GM21717 (cell line): ENCODE measurements around the gene C1orf226.
"Not testable (repeated sequence)": the region's sequence is repeated elsewhere in the genome, so short reads cannot be mapped to it uniquely, and the experiment has no call there.

Experiments
- ATAC-seq: cut with Tn5 transposase; IDR thresholded peaks from one replicate; pipeline ENCODE4 v1.9.1; 2021; ENCODE audit warnings: mild to moderate bottlenecking, moderate library complexity; ENCODE audit not compliant: unreplicated experiment

Gene C1orf226, protein sequence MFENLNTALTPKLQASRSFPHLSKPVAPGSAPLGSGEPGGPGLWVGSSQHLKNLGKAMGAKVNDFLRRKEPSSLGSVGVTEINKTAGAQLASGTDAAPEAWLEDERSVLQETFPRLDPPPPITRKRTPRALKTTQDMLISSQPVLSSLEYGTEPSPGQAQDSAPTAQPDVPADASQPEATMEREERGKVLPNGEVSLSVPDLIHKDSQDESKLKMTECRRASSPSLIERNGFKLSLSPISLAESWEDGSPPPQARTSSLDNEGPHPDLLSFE

DNA sequence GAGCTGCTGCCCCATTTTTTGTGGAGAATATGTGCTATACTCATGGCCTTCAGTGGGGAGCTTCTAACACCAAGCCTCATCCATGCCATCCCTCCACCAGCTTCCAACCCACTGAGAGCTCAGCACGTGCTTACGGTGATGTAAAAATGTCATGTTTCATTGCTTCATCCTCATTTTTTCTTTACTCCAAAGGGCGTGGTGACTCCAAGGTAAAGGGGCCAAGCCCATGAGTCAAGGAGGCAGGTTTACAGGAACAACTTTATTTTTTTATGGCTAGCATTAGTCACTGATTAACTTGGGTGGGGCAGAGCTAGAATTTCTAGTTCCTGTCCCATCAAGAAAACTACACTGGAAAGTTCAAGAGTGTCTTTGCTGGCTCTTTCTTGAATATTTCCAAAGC, at the start of gene C1orf226:
Gene C1orf226 (plus strand): TSS at position 346 of the 400 bp plus-strand sequence. CDS start 174 bp downstream, outside the sequence.
- ATAC-seq: no peak

DNA sequence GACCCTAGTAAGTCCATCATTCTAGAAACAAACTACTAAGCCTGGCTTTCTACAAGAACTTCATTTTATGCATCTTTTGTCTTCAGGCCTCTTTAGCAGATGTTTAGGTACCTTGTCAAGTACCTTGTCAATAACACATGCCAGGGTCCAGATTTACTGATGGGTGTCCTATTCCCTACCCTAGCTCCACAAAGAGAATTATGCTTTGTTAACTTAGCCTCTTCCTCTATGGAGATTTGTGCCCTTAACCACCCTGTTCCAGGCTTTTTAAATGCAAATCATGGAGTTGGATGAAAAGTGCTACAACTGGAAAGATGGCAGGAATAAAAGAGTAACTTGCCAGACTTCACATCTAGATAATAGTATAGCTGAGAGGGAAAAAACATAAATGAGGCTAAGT, 47.5 kb upstream of the C1orf226 start:
- ATAC-seq: no peak

DNA sequence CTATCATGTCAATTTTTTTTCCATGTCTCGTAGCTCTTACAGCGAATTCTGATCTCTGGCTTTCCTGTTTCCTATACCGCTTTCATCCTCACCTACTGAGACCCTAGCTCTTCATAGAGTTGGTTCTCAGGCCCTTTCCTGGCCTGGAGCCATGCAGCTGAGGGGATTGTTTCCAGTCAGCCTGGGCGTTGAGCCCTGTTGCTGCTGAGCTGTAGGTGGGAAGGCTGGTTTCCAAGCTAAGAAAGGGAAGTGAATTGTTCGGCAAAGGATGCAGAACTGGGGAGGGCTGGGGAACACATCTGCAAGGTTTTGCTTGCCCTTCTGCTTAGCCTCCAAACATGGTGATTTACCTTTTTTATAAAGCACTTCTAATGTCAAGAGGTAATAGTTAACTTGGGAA, 46.4 kb upstream of the C1orf226 start:
- ATAC-seq: no peak

DNA sequence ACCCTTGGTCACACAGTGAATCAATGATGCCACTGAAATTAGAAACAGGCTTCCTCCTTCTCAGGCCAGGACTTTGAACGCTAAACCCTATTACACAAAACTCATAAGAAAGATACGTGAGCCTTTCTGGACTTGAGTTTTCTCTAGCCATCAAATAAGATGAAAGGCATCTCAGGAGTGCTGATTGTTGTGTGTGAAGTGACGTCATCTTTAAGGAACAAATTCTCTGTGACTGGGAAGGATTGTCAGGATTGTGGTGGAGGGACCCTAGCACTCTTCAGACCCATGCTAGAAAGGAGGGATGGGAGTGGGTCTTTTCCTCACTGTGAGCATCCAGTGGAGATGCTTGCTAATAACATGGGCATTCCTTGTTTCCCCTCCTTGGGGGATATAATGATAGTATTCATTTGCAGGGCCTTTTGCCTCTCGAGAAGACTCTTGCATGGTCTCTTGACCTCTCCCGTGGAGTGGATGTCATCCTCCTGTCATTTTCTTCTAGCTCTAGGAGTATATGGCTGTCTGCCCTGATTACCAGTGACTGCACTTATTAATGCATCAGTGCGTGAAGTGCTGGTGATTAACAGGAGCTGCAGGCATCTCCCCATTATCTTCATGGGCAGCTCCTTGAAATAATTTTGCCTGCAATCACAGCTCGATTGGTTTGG, 44.8 kb upstream of the C1orf226 start:
- ATAC-seq: no peak

DNA sequence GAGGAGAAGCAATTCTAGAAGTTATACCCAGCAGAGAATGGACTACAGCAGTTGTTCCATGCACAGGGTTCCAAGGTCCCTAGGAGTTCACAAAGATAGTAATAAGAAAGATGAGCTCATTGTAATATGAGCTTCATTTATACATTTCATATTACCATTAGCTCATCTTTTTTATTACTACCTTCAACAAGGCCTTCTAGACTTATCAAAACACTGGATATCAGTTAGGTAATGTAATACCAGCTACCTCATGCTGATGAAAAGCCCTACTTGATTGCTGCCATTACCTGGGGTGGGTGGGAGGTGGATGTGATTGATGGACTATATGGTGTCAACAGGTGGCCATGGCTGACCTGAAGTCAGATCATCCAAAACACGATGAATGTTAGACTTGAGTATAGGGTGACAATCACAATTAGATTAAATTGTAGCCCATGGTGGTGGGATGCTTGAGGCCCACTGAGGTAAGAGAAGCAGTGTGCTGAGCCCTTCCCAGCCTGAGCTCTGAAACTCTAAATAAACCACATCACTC, 39.0 kb upstream of the C1orf226 start:
- ATAC-seq: no peak

DNA sequence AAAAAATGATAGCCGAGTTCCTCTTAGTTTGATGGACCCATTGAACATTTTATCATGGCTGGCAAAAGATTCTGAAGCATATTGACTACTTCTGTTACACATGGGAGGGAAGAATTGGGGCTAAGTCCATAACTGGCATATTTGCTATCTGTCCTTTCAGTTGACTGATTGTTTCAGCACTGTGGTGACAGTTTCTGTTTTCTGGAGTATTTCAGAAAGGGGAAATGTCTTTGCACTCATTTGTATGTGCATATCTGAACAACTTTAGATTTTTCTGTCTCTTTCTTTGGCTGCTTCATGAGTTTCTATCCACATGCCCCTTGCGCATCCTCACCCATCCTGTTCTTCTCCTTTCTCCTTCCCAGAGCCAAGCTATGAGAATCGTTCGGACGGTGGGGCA, 38.1 kb upstream of the C1orf226 start:
- ATAC-seq: no peak

DNA sequence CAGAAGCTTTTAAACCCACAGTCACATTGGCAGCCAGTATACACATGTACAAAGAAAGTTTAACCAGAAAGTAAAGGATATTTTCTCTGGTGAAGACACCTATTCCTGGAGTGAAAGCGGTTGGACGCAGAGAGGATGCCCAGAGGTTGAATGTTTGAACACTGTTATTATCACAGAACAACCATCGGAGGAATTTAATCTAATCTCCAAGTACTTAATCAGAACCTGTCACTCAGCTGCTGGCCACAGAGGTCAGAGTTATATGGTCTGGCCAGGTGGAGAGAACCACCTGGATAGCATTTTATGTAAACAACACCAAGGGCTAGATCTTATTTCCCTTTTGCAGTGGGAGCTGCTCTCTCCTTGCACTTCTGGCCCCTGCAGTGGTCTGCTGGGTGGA, 34.2 kb upstream of the C1orf226 start:
- no peak for ATAC-seq

DNA sequence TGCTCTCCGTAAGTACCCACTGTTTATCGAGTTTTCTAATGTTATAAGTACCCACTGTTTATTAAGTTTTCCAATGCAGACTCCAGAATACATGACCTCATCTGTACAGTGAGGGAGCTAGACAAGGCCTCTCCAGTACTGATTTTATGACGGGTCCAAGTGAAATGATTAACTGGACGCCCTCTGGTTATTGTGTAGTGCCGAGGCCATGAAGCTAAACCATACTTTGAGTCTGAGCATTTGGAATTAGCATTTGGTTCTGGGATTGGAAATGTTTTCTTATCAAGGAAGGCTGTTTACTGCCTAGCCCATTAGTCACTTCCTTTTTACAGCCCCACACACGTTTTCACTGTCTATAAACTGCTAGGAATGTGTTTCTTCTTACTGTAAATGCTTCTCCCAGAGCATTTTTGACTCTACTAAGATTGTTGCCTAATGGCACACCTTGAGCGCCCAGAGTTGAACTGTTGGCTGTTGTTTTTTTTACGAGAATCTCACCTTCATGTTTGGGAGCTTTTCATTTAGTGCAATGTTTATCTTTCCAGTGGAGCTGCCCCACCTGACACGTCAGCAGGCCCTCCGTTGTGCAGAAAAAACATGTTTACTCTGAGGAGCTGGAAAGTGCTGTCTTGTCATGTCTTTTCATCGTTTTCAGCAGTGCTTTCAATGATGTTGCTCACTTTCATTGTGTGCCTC, 31.7 kb upstream of the C1orf226 start:
- no peak for ATAC-seq

DNA sequence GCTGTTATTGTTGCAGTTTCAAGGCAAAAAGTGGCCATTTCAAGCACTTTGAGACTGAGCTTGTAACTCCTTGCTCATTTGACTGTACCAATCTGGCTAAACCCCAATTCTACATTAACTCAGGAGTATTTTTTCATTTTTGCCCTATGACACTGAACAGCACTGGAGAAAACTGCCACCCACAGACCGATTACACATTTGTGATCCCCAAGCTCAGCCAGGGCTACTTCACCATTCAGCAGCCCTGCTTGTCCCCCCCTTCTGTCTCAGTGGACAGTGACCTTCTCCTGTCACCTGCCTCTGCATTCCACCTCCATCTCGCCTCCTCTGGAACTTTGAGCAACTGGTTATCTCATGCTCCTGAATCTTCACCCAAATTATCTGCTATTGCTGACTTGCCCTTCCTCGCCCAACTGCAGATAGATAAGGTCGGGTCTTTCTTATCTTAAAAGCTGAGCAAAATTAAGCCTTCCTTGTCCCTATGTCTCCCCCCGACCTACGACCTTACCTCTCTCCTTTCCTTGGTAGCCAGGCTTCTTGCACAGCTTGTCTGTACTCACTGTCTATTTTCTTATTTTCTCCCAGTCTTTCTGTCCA, 30.2 kb upstream of the C1orf226 start:
- ATAC-seq: no peak

DNA sequence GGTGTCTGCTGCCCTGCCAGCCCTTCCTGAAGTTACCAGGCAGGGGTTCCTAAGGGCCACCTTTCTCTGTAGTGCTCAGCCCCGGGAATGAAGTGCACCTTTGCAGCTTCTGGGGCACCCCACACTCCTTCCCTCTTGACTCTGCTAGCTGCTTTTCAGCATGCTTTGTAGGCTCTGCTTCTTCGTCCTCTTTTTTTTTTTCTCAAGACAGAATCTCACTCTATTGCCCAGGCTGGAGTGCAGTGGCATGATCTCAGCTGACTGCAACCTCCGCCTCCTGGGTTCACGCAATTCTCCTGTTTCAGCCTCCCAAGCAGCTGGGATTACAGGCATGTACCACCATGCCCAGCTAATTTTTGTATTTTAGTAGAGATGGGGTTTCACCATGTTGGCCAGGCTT, 29.7 kb upstream of the C1orf226 start:
- not testable (repeated sequence) for ATAC-seq

DNA sequence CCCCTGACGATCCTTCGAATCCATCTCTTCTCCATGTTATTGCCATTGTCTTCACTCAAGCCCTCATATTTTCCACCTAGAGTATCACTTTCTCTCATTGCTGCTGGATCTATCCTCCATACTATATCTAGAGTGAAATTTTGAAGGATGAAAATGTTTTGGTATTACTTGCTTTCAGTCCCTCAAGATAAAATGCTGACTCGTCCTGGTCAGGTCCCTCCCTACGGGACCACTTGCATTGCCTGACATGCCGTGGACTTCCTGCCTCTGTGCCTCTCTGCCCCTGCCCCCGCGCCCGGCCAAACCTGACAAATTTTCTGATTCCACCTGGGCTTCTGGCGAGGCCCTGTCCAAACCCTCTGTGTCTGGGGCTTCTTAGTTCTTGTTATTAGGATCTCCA, 28.4 kb upstream of the C1orf226 start:
- no peak for ATAC-seq

DNA sequence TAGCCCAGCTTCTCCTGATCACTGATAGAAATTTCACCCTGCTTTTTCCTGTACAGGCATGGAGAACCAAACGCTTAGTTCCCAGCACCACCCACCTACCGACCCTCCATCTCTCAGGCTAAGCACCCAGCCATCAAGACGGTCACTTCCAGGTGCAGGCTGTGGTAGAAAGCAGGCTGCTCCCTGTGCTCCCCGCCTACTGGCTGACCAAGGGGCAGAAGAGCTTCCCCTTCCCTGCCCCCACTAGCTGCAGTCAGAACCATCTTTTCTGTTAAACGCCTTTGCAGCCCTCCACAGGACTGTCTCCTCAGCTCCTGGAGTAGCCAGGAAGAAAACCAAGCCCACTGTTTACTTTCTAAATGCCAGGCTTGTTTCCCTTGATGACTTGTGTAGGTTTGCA, 27.8 kb upstream of the C1orf226 start:
- ATAC-seq: no peak

DNA sequence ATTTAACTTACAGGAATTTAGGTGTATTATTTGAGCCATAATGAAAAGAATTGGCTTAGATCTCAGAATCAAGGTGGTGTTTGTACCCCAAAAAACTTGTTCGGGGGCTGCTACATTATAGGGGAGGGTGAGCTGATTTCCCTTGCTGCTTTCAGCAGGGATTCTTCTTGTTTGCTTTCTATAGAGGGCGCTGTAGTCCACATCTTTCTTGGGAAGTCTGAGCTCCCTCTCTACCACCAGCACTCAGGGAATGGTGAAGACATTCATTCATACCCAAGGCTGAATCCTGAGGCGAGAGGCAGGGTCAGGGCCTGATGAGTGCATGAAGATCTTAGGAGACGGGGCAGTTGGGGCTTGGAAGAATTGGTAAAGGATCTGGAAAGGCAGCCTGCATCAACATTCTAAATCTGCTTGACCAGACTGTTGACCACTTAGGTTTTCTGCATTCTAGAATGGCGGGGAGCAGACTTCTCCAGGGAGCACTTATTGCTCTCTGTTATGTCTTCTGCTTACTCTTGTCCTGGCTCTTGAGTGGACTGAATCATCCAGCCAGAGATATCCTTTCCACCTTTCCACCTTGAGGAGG, 23.8 kb upstream of the C1orf226 start:
- no peak for ATAC-seq

DNA sequence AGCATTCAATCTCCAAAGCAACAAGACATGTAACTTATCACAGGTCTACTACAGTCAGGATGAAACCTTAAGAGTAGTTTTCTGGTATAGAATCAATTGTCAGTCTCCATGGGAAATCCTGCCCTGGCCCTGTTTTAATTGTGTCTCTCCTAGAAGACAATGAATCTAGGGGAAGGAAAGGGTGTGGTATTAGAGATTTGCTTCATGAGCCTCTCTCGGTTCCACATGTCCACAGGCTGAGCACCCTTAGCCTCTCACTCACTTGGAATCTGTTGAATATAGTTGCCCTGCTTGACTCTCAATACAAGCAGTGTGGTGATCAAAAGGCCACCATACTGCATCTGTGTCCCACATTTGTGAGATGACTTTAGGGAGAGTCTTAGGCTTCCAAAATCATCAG, 22.6 kb upstream of the C1orf226 start:
- no peak for ATAC-seq

DNA sequence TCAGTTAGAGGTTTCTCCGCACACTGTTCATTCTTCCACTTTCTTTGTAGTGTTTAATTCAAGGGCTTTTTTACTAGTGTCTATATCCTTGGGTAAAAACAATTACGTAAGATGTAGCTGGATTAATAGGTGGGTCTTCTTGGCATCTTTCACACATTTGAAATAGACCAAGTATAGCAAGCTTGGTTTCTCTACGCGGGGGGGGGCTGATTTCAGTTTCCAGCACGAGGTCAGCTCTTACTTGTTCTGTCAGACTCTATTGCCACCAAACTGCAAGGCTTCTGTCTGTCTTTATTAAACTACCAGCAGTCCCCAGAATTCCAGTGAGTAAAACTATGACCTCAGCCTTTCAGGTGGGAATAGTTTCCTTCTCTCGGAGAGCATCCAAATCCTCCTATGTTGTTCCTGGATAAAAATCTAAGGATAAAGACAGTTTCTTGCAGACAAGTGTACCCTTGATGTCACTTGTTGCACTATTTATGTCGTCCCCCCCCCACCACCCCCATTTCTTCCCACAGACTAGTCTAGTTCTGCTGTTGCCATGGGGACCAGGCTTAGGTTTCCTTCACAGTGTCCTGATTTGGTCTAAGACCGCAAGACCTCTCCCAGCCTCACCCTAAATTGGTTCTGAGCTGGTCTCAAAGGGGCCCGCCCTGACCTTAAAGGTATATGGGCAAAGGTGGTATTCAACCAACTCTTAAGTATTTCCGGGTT, 21.8 kb upstream of the C1orf226 start:
- ATAC-seq: no peak

DNA sequence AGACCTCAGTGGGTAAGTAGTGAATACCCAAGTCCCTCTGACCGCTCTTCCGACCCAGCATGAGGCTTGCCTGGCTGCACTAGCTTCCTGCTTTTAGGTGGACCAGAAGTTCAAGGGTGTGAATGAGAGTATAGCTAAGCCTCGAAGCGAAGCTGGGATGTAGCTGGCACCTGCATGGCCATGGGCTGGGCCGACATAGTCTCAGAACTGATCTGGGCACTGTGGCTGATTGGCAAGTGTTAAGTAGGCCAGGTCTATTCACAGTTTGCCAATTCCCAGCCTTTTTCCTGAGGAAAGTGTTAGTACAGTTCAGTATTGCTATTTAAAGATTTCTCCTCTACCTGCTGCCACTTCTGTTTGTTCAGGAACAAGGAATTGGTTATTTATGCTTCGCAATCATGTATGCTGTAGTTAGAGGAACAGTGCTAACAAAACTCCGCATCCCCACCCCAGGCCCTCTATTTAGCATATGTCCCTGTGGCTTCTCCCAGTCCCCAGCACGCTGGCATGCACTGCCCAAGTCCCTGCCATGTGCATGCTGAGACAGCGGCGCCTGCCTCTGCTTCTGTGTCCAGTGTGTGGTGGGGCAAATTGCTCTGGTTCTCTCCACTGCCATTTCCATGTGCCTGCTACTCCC, 21.2 kb upstream of the C1orf226 start:
- ATAC-seq: no peak

DNA sequence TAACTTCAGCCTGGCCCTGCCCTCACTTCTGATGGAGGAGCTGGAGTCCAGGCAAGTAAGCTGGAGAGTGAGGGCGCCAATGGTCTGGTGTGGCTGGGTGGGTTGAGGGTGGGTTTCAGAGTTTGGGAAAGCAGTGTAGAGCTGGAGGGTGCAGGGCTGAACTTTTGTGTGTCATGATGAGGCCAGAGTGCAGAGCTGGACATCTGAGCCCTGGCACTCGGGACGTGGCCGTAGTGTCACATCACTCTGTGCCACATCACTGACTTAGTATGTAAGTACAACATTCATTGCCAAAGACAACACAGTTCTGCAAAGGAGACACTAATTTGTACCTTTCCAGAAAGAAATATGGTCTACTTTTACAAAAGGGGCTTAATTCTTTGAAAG, 20.7 kb upstream of the C1orf226 start:
- no peak for ATAC-seq

DNA sequence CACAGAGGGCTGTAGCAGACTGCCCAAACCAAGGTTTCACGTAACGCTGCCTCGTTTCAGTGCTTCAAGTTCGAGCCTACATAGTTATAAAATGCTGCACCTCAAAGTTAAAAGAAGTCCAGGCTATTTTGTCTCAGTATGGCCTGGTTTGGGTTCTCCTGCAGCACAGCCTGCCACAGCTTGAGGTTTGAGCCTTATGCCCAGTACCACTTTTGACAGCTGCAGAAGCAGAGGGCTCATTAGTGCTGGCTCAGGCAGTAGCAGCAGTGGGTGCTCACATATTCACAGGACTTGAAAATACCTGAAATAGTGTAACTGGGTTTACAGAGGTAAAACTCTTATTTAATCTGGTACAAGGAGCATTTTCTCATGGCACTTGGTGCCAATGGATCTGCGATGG, 20.2 kb upstream of the C1orf226 start:
- no peak for ATAC-seq

DNA sequence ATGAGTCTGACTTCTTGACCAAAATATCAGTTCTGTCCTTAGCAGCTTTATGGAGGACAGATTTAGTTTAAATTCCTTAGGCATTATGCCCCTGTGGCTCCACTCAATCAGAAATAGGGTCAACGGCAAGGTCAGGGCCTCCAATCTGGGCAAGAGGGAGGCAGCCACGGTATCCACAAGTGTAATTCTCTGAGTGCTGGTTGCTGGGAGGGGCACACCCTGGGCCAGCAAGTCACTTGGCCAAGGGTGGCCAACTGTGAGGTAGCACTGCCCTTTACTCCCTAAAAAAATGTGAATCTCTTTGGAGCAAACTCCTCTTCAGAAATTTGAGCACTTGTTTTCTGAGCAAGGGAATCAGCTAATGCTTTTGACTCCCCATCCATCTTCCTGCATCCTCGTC, 17.7 kb upstream of the C1orf226 start:
- ATAC-seq: no peak

DNA sequence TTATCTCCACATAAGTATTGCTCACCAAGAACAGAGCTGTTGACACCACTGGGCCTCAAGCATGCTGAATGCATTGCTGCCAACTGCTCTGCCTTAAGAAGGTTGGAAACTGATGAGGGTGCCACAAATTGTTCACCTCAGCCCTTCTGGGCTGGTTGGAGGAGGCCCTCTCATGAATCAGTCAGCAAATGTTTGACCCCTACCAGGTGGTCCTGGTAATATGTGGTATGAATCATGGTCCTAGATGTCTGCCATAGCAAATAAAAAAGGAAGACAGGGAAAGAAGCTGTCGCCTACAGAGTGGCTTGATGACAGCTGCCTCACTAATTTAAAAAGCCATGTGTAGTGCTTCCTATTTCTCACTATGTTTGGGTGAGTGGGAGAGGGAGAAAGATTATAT, 17.0 kb upstream of the C1orf226 start:
- no peak for ATAC-seq
